ENCODE results near the gene METTL9.
"Not testable (repeated sequence)": the region's sequence is repeated elsewhere in the genome, so short reads cannot be mapped to it uniquely, and the experiment has no call there.

The METTL9 gene

GRCh38 chr16:21637032-21637968 is 37.9 kb downstream of the METTL9 start:
- DNase-seq (ENCODE audit: low spot score), result no peak

- no peak for DNase-seq (ENCODE audit: low spot score)
Measured at GRCh38 chr16:21638573-21638975, 39.2 kb downstream of the METTL9 start.

- no peak for DNase-seq (ENCODE audit: low spot score)
Measured at GRCh38 chr16:21639493-21639892, 40.1 kb downstream of the METTL9 start.

GRCh38 chr16:21641916-21642315 is 42.5 kb downstream of the METTL9 start:
- no peak for DNase-seq (ENCODE audit: low spot score)

GRCh38 chr16:21642861-21643260 is 43.5 kb downstream of the METTL9 start:
- no peak for DNase-seq (ENCODE audit: low spot score)

GRCh38 chr16:21643785-21644184 is 44.4 kb downstream of the METTL9 start:
- DNase-seq (ENCODE audit: low spot score), result no peak

GRCh38 chr16:21644674-21645073 is 45.3 kb downstream of the METTL9 start:
- DNase-seq (ENCODE audit: low spot score), result no peak

GRCh38 chr16:21645261-21645721 is 45.9 kb downstream of the METTL9 start:
- DNase-seq (ENCODE audit: low spot score), result no peak

GRCh38 chr16:21646091-21646490 is 46.7 kb downstream of the METTL9 start:
- no peak for DNase-seq (ENCODE audit: low spot score)

- DNase-seq (ENCODE audit: low spot score), result no peak
Measured at GRCh38 chr16:21646721-21647561, 47.6 kb downstream of the METTL9 start.

GRCh38 chr16:21647562-21648164 is 48.3 kb downstream of the METTL9 start:
- DNase-seq (ENCODE audit: low spot score), result no peak

- DNase-seq (ENCODE audit: low spot score), result not testable (repeated sequence)
Measured at GRCh38 chr16:21649826-21650406, 50.5 kb downstream of the METTL9 start.

- no peak for DNase-seq (ENCODE audit: low spot score)
Measured at GRCh38 chr16:21650521-21650920, 51.1 kb downstream of the METTL9 start.

GRCh38 chr16:21651515-21651914 is 52.1 kb downstream of the METTL9 start:
- no peak for DNase-seq (ENCODE audit: low spot score)

- DNase-seq (ENCODE audit: low spot score), result no peak
Measured at GRCh38 chr16:21652453-21652852, 53.1 kb downstream of the METTL9 start, which contains the start of gene IGSF6. Gene IGSF6, minus strand, starts transcription at chr16:21652608. Its CDS starts 10 bp downstream, at chr16:21652598.

GRCh38 chr16:21653571-21653970 is 54.2 kb downstream of the METTL9 start:
- no peak for DNase-seq (ENCODE audit: low spot score)

GRCh38 chr16:21654466-21654865 is 55.1 kb downstream of the METTL9 start:
- DNase-seq (ENCODE audit: low spot score), result no peak

- no peak for DNase-seq (ENCODE audit: low spot score)
Measured at GRCh38 chr16:21654881-21655280, 55.5 kb downstream of the METTL9 start.

GRCh38 chr16:21656795-21657768 is 57.7 kb downstream of the METTL9 start:
- peak; percentile 73 for DNase-seq (ENCODE audit: low spot score)

- no peak for DNase-seq (ENCODE audit: low spot score)
Measured at GRCh38 chr16:21659124-21659523, 59.7 kb downstream of the METTL9 start.
